ENCODE data around the gene NPEPL1.
"Not testable (repeated sequence)": the region's sequence is repeated elsewhere in the genome, so short reads cannot be mapped to it uniquely, and the experiment has no call there.

The NPEPL1 gene

DNA sequence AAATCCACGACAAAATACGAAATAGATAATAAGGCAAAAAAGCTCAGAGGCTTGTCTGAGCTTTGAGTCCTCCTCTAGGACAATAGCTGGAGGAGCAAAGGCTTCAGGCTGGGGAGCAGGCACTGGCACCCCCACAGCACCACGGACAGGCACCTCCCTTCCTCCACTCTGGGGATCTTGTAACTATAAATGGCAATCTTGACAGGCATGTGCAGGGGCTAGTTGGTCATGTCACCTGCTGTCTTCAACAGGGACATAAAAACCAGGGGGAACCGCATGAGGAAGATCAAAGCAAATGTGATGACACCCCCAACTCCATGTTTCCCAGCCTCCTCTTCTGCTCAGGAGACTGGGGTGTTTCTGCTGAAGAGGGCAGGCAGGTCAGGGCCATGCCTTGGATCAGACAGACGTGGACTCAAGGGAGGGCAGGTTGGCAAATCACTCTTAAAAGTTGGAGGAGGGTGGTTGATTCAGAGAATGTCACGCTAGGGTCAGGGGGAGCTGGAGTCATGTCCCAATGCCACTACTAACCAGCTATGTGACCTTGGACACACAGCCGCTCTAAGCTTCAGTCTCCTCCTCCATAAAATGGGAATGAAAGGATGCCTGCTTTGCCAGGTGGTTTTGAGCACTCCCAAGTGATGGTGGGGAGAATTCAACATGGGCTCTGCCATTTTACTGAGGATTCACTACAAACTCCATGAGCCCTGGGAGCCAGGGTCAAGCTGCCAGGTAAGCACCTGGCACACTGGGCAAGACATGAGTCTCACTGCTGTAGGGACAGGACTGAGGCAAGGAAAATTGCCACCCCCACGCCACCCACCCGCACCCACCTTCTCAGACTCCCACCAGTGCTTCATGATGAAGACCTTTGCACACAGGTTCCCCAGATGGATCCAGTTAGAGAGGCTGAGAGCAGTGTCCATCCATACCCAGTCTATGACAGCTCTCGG, 48.0 kb downstream of the NPEPL1 start:
- no peak for DNase-seq (ENCODE audit: low read depth in 2 of 3, low spot score in 2 of 3)

DNA sequence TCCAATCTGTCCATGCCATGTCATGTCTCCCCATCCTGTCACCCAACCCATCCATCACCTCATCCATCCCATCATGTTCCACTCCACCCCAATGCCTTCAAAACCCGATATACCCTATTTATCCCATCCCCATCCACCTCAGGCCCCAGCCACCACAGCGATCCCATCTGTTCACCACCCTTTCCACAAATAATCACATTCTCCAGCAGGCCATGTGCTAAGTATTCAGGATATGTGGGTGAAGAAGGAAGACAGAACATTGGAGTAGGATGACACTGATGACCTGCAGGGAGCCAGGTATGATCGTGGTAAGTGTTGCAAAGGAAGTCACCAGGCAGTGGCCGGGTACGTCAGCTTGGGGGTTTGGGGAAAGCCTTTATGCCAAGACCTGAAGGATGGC, 48.8 kb downstream of the NPEPL1 start:
- DNase-seq (ENCODE audit: low read depth in 2 of 3, low spot score in 2 of 3): no peak

DNA sequence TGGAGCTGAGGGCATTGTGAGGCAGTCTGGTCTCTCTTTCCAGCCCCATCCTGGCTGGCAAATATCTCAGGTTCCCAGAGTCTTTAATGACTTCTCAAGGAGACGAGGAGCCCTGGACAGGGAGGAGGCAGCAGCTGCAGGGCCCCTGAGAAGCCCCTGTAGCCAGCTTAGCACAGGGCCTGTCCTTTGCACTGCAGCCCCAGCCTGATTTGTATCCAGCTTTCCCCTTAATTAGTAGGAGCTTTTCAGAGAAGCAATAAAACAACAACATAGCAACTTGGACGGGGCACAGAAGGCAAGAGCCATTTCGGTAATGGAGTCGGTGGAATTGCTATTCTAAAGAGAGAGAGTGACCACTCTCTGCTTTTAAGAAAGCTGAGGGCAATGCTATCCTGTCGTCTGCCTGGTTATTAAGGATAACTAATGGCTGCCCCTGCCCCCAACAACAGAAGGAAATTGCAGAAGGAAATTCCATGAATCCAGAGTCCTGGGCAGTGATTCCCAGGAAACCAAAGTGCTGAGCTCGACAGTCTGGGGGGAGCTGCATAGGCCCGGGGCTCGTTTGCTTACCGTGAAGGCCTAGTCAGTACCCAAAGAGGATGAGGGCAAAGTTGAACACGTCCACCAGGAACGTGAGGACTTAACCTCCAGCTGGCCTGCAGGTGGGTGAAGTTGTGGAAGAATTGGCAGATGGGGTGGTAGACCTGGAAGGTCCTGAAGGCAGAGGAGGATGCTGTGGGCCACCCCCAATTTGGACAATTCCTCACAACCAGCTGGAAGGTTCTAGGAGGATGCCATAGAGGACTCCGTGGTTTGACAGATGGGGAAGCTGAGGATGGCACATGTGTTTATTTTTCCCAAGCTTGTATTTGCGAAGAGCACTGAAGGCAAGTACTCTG, 50.3 kb downstream of the NPEPL1 start:
- no peak for DNase-seq (ENCODE audit: low read depth in 2 of 3, low spot score in 2 of 3)

DNA sequence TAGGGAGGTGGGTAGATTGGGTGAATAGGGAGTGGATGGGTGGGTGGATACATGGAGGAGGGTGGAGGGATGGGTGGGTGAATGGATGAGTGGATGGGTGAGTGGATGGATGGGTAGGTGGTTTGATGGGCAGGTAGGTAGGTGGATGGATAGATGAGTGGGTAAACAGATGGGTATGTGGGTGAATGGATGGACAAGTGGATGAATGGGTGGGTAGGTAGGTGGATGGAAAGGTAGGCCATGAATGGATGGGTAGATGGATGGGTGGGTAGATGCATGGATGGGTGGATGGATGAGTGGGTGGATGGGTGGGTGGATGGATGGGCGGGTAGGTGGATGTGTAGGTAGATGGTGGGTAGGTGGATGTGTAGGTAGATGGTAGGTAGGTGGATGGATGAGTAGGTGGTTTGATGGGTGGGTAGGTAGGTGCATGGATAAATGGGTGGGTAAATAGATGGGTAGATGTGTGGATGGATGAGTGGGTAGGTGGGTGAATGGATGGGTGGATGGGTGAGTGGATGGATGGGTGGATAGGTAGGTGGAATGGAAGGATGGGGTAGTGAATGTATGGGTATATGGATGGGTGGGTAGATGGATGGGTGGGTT, 51.4 kb downstream of the NPEPL1 start:
- DNase-seq (ENCODE audit: low read depth in 2 of 3, low spot score in 2 of 3): no peak

DNA sequence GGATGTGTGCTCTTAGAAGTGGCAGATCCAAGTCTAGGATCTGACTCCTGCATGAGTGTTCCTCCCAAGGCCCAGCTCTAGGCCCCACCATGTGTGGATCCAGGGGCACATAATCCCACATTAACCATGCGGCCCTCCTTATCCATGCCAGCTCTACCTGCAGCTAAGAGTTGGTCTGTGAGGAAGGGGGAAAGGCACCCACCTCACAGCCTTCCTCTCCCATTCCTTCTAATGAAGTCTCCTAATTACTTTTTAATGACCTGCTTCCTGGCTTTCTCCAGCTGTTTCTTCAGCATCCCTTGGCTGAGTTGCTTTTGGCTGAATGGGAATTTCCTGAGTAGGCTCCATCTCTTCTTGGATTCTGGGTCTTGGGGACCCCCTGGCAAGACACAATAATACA, 52.2 kb downstream of the NPEPL1 start:
- DNase-seq (ENCODE audit: low read depth in 2 of 3, low spot score in 2 of 3): no peak

DNA sequence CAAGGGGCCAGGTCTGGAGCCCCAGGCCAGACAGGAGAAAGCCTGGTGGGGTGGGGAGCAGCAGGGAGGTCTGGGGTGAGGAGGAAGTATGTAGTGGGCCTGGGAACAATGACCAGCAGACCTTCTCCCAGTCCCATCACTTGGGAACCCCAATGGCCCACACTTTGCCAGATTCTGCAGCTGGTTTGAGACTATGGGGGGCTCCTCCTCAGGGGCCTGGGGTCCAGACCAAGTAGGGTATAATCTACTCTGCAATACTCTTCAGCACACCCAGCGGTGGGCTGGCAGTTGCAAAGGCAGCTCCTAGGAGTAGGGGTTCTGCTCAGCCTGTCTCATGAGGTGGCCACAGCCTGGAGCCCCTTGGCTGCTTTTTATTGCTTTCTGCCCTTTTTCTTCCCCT, 52.8 kb downstream of the NPEPL1 start:
- no peak for DNase-seq (ENCODE audit: low read depth in 2 of 3, low spot score in 2 of 3)

DNA sequence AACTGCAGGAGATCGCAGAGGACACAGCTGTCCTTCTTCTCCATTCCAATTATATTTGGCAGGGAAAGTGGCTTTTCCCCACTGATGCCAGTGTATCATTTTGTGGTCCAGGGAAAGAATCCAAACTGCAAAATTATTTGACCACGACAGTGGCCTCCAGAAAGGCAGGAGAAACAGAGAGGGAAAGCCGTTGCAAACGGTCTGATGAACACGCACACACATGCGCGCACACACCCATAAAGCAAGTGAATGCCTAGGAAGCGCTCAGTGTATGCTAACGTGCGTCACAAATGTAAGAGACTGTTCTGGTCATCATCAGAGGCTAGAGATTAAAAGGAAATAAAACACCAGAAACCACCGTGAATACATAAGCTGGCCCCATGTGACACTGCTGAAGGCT, 54.0 kb downstream of the NPEPL1 start:
- DNase-seq (ENCODE audit: low read depth in 2 of 3, low spot score in 2 of 3): no peak

DNA sequence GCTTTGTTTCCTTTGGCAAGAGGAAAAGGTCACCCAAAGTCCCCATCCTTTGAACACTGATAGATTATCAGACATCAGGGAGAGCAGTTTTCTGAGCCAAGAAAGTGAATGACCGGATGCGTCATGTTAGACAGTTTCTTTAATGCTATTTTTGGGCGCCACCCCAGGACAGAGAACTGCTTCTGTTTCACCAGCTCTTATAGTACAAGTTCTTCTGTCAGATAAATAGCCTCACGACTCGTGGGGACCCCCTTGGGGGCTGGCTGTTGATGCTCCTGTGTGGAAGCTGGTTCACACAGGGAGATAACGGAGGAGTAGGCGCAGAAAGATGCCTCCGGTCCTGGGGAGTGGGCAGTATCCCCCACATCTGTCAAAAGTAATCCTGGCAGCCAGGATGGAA, 54.6 kb downstream of the NPEPL1 start:
- DNase-seq (ENCODE audit: low read depth in 2 of 3, low spot score in 2 of 3): no peak

DNA sequence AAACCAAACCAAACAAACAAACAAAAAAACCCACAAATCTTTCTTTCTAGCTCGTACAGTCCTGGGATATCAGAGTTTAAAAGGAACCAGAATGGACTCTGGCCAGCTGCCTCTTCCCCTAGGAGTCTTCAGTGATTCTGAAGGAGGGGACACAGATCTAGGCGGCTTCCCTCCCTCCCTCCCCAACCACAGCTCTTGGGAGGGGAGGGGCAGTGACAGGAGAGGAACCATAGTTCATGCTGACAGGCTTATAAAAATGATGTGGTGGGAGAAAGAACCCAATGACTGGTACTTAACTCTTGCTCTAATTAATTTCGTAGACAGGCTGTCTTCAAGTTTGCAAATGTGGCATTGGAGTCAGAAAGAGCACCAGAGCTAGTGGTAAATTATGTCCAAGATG, 56.0 kb downstream of the NPEPL1 start:
- DNase-seq (ENCODE audit: low read depth in 2 of 3, low spot score in 2 of 3): no peak

DNA sequence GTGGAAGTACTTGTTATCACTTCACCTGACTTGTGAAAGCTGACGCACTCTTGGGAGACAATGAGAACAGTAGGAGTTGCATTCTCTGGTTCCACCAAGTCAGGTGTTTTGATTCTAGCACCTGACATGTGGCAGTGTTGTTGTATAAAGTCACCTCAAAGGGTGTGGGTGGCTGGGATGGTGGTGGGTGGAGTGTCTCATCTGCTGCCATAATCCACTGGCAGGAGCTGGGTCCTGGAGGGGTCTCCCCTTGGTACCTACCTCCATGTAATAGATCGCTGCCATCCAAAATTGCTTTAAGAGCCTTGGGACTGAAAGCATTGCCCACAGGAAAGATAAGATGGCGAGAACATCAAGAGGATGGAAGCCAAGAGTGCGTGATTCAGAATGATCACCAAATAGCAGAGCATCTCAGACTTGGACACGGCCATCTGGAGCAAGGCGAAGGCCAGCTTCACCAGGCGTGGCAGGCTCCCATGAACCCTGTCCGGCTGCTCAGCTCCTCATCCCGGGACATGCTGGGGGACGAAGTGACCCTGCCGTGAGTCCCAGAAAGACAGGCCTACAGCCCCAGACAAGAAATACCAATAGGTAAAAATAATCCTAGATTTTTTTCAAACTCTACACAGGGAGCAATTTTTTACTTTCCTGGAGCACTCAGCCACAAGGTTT, 56.6 kb downstream of the NPEPL1 start:
- no peak for DNase-seq (ENCODE audit: low read depth in 2 of 3, low spot score in 2 of 3)

DNA sequence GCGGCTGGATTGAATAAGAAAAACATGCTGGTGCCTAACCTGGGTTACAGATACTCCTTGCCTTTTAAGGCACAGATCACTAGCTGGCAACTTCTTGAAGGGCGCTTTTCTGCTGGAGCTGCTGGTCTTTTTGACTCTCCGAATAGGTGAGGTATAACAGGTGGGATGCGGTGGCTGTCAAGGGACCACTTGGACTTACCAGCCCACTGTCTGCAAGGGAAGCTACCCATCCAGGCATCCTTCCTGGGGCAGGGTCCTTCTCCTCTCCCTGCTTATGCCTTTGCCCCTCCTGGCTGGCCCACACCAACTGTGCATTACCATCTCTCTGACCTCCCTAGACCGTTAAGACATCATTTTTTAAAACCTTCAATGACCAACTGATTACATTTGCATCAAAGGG, 57.4 kb downstream of the NPEPL1 start:
- DNase-seq (ENCODE audit: low read depth in 2 of 3, low spot score in 2 of 3): no peak

DNA sequence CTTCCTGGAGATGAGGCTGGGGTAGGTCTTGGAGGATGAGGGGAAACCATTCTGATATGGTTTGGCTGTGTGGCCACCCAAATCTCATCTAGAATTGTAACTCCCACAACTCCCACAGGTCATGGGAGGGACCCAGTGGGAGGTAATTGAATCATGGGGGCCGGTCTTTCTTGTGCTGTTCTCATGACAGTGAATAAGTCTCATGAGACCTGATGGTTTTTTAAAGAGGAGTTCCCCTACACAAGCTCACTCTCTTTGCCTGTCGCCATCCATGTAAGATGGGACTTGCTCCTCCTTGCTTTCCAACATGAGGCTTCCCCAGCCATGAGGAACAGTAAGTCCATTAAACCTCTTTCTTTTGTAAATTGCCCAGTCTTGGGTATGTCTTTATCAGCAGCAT, 58.1 kb downstream of the NPEPL1 start:
- not testable (repeated sequence) for DNase-seq (ENCODE audit: low read depth in 2 of 3, low spot score in 2 of 3)

DNA sequence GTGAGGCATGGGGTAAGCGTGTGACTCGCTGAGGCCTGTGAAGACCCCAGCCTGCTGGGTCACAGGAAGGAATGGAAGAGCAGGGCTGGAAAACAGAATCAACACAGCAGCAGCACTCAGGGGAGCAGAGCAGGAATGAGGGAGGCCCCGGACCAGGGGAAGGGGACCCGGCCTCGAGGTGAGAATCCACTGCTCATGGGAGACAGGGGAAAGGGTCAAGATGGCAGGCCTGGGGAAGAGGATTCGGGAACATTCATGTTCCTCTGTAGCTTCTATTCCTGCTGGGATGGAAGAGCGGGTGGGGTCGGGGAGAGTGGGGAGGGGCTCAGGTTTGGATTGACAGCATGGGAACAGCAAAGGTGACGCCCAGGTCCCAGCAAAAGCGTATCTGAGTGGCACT, 59.4 kb downstream of the NPEPL1 start:
- DNase-seq (ENCODE audit: low read depth in 2 of 3, low spot score in 2 of 3): no peak

DNA sequence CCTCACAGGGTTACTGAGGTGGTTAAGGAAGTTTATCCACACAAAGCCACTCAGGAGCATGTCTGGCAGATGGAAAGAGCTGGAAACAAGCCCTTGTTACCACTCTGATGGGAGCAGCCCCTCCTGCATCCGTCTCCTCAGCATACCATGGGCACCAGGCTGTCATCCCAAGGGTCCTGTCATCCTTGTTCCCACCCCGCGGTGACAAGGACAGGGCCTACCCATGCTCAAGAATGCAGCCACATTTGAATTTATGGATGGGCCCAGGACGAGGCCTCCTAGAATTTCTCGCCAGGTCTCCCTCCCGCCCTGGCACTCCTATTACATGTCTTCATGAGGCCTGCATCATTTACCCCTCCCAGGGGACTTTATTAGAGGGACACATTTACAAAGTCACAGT, 60.0 kb downstream of the NPEPL1 start:
- DNase-seq (ENCODE audit: low read depth in 2 of 3, low spot score in 2 of 3): no peak

DNA sequence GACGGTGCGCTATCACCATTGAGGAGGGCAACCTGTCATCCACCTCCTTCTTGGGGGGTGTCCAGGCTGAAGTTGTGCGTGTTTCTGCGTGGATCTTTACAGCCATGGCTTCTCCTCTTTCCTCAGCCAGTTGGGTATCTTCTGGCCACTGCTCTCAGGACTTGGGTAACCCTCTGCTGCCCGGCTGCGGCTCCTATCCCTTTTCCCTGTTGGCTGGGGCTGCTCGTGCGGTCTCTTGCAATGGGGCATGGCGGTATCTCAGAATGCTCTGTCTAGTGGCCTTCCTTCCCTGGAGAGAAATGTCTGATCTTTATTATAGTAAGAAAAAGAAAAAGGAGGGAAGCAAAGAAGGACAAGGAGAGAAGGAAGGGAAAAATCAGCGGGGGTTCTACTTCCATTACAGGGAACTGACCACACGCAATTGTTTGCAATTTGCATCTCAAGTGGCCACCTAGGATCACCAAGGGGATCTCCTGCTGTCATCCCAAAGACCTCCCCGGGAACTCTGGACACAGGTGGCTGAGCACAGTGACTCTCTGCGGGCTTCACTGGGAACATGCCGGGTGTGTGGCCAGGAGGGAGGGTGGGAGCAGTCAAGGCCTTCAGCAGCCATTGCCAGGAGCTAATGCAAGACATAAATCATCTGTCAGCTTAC, 60.8 kb downstream of the NPEPL1 start:
- DNase-seq (ENCODE audit: low read depth in 2 of 3, low spot score in 2 of 3): no peak

DNA sequence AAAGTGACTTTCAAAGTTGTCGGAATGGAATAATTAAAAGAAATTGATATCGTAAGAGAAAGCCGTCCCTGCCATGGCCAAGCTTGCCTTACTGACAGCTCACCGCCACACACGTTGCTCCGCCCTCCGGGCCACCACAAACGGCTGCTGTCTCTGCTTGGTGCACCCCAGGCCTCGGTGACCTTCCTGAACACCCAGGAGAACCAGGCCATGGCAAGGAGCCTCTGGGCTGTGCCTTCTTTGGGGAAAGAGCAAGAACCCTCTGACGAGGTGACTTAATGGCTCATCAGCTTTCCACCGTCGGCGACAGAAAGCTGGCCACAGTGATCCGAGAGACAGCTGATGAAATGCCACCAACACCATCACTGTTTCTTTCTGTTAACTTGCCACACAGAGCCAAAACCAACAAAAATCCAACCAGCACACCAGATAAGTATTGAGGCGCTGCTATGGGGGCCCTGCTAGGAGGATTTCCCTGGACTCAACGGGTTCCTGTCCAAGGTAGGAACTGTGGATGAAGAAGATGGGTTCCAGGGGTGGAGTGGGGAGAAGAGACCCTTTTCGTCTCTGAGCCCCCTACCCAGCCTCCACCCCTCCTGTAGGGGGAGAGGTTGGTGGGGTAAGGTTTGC, 61.4 kb downstream of the NPEPL1 start:
- DNase-seq (ENCODE audit: low read depth in 2 of 3, low spot score in 2 of 3): no peak

DNA sequence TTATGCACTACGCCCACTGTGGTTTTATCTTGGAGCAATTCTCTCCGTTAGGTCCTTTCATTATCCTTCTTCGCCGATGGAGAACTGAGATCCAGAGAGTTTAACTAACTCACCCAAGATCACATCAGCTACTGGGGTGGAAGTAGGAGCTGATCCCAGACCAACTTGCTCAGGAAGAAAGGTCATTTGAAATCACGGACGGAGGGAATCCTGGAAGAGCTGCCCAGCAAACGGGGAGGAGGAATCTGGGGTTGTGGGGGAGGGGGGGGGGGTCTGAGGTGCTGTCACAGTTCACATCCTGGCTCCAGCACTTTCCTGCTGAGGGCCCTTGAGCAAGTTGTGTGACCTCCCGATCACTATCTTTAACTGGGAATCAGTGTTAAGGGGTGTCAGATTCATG, 62.0 kb downstream of the NPEPL1 start:
- DNase-seq (ENCODE audit: low read depth in 2 of 3, low spot score in 2 of 3): no peak

DNA sequence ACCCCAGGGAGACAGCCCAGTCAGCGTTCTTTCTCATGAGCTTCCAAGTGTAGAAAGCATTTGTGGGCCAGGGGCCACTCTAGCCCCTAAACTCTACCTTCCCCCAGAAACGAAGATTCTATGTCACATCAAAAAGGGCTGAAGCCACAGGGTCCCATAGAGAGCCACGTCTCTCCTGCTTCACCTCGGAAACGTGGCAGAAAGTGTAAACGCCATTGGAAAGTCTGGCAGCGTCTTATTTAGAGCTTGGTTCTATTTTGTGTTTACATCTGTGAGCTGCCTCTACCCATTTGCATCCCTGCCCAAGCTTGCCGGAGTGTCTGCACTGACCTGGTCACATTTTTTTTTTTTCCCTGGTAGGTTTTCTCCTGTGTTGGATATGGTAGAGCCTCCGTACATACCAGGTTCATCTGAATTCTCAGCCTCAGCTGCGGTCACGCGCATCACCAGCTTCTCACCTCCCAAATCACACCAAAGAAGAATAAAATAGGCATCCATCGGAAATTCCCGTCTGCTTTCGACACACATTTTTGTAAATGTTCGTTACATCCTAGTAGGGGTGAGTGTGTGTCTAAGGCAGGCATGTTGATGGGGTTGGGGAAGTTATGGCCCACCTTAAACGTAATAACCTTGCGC, 62.6 kb downstream of the NPEPL1 start:
- no peak for DNase-seq (ENCODE audit: low read depth in 2 of 3, low spot score in 2 of 3)

DNA sequence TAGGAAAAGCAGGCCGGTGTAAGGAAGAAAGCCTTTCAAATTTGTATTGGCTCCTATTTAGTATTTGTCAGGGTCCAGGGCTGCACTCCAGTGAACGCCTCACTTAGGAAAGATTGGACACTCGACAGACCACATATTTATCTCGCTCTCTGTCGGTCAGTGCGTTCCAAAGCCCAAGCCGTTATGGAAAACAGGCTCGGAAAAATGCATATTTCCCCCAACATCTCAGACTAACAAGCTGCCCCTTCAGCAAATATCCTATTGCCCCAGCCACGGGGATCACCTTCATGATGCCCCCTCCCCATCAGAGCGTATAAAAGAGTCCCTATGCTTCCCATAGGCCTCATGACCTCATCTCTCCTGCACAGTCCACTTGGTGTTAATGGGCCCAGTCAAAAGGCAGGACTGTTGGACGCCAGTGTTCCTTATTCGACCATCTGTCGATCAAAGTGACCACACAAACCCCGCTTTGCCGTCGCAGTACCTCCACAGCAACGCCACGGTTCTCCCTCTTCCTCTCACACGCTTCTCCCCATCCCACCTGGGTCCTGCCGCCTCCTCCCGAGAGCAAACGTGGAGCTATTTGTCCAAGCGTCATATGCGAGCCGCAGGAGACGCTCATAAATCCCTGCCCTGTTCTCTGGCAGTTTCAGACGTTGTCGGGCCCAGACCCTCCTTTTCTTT, 63.3 kb downstream of the NPEPL1 start:
- DNase-seq (ENCODE audit: low read depth in 2 of 3, low spot score in 2 of 3): no peak

Data from activated CD8-positive, alpha-beta memory T cell treated with anti-CD3 and anti-CD28 coated beads for 48 hours (primary cell).